Cardiac muscle cell (in vitro differentiated cells and primary cell): Measurements from ENCODE around the gene PEMT. TPM values are rescaled to one million over a fixed set of nuclear protein-coding genes. Genes with fewer than 3 reads are reported as not detected.

Experiments
- DNase-seq, 2 donors: peaks; one replicate each; pipeline versions ENCODE4 v3.0.0 to v3.0.0-alpha.2; 2010 to 2017; ENCODE audit warnings: low read depth in 1 of 2, low spot score in 1 of 2
- H3K27ac ChIP-seq: fragments of 200-600 bp; sonication (generic); 2 replicates; pipeline ENCODE4 v1.5.1; 2016
- H3K27me3 ChIP-seq: fragments of 200-600 bp; sonication (generic); 2 replicates; pipeline ENCODE4 v1.6.0; 2016; ENCODE audit warnings: control low read depth
- H3K36me3 ChIP-seq: fragments of 200-600 bp; sonication (generic); 2 replicates; pipeline ENCODE4 v1.5.1; 2016; ENCODE audit warnings: control low read depth
- H3K4me1 ChIP-seq: fragments of 200-600 bp; sonication (generic); 2 replicates; pipeline ENCODE4 v1.8.1; 2017; ENCODE audit warnings: low read depth, mild to moderate bottlenecking, mixed run types
- H3K4me3 ChIP-seq: fragments of 200-600 bp; sonication (generic); 2 replicates; pipeline ENCODE4 v1.5.1; 2016; ENCODE audit warnings: mild to moderate bottlenecking
- H3K9me3 ChIP-seq: fragments of 200-600 bp; sonication (generic); 2 replicates; pipeline ENCODE4 v1.5.1; 2017; ENCODE audit warnings: low read depth, mild to moderate bottlenecking, control low read depth
- CTCF ChIP-seq: IDR thresholded peaks from 2 replicates; pipeline ENCODE4 v1.5.1; 2012; ENCODE audit warnings: low read depth, mild to moderate bottlenecking, low read length
- polyA plus RNA-seq: library from polyadenylated mRNA; unstranded; fragments of >200 nt; fragmentation: Nextera tagmentation; extraction: Ambion mirVana; gene quantifications from 2 replicates; pipeline ENCODE4 v1.2.1, GENCODE V29; 2016
- total RNA-seq: library from RNA; depleted of rRNA; stranded (reverse); fragments of >200 nt; gene quantifications from 2 replicates; pipeline ENCODE4 v1.2.3, GENCODE V29; 2016

The PEMT gene
- total and polyA plus RNA-seq, 2 experiments from 2014 or later = 126 to 135 TPM

- Histone ChIP-seq H3K27ac (no peak overlapping the region), H3K4me3 (no peak overlapping the region), H3K36me3 (no peaks in the 10 kb centered on the region), H3K9me3 (no peaks in the 10 kb centered on the region), H3K4me1 (peaks cover 5% of the 10 kb centered on the region), H3K27me3 (no peaks in the 10 kb centered on the region)
- TF ChIP-seq CTCF = no peak
- no peak for DNase-seq
Observed at GRCh38 chr17:17623904-17624303, 32.4 kb upstream of the PEMT start.

- no peak overlapping the region for H3K27ac ChIP-seq
- no peak overlapping the region for H3K4me3 ChIP-seq
- no peaks in the 10 kb centered on the region for H3K36me3 ChIP-seq
- no peak for TF ChIP-seq CTCF
- H3K4me1 ChIP-seq = peaks cover 5% of the 10 kb centered on the region
- H3K27me3 ChIP-seq = no peaks in the 10 kb centered on the region
- no peaks in the 10 kb centered on the region for H3K9me3 ChIP-seq
- no peak for DNase-seq
Observed at GRCh38 chr17:17621254-17621653, 29.7 kb upstream of the PEMT start.

- DNase-seq = peak; percentile 80 to 81
- H3K9me3 ChIP-seq = no peaks in the 10 kb centered on the region
- TF ChIP-seq CTCF = peak; percentile 84
- H3K27me3 ChIP-seq = no peaks in the 10 kb centered on the region
- H3K36me3 ChIP-seq = no peaks in the 10 kb centered on the region
- no peak overlapping the region for H3K27ac ChIP-seq
- H3K4me3 ChIP-seq = no peak overlapping the region
- H3K4me1 ChIP-seq = no peaks in the 10 kb centered on the region
Observed at GRCh38 chr17:17613708-17614114, 22.2 kb upstream of the PEMT start.

- no peaks in the 10 kb centered on the region for H3K9me3 ChIP-seq
- H3K4me1 ChIP-seq = no peaks in the 10 kb centered on the region
- H3K4me3 ChIP-seq = no peak overlapping the region
- no peak for DNase-seq
- no peaks in the 10 kb centered on the region for H3K27me3 ChIP-seq
- no peak for TF ChIP-seq CTCF
- no peaks in the 10 kb centered on the region for H3K36me3 ChIP-seq
- no peak overlapping the region for H3K27ac ChIP-seq
Observed at GRCh38 chr17:17612085-17613022, 20.8 kb upstream of the PEMT start.

- DNase-seq = no peak
- Histone ChIP-seq H3K36me3 (no peaks in the 10 kb centered on the region), H3K27me3 (no peaks in the 10 kb centered on the region), H3K4me1 (peaks cover 21% of the 10 kb centered on the region), H3K4me3 (no peak overlapping the region), H3K9me3 (no peaks in the 10 kb centered on the region), H3K27ac (no peak overlapping the region)
- TF ChIP-seq CTCF = no peak
Observed at GRCh38 chr17:17609121-17609520, 17.6 kb upstream of the PEMT start.
